RWPE2 (cell line): ENCODE results near the gene CHCHD6.

Source experiments
- ATAC-seq: fragments of 200-7000 bp; cut with Tn5 transposase; 3 replicates; pipeline ENCODE4 v1.9.1; 2021; ENCODE audit warnings: low read depth
- DNase-seq: peaks from one replicate; pipeline ENCODE4 v3.0.0-alpha.2; 2020; ENCODE audit warnings: low spot score
- H3K27ac ChIP-seq: fragments of 450-650 bp; 2 replicates; pipeline ENCODE4 v1.5.1; 2017; ENCODE audit warnings: mild to moderate bottlenecking; ENCODE audit not compliant: poor library complexity, severe bottlenecking
- H3K27me3 ChIP-seq: fragments of 250-450 bp; sonication (Bioruptor Pico); 2 replicates; pipeline ENCODE4 v1.5.1; 2021; ENCODE audit warnings: mild to moderate bottlenecking, moderate library complexity; ENCODE audit not compliant: insufficient read depth, poor library complexity, severe bottlenecking
- H3K36me3 ChIP-seq: fragments of 250-450 bp; sonication (Bioruptor Pico); 2 replicates; pipeline ENCODE4 v1.5.1; 2020; ENCODE audit warnings: low read depth, mild to moderate bottlenecking, moderate library complexity
- H3K4me1 ChIP-seq: fragments of 250-450 bp; sonication (Bioruptor Pico); 2 replicates; pipeline ENCODE4 v1.5.1; 2021; ENCODE audit warnings: mild to moderate bottlenecking, moderate library complexity; ENCODE audit not compliant: insufficient read depth, poor library complexity, severe bottlenecking
- H3K4me3 ChIP-seq: fragments of 250-450 bp; sonication (Bioruptor Pico); 2 replicates; pipeline ENCODE4 v1.5.1; 2021; ENCODE audit warnings: mild to moderate bottlenecking, moderate library complexity; ENCODE audit not compliant: severe bottlenecking
- H3K9me3 ChIP-seq: fragments of 250-450 bp; sonication (Bioruptor Pico); 2 replicates; pipeline ENCODE4 v1.5.1; 2021; ENCODE audit warnings: mild to moderate bottlenecking, moderate library complexity; ENCODE audit not compliant: severe bottlenecking
- TF ChIP-seq, protein P1 (sequence below): fragments of 450-650 bp; IDR thresholded peaks from one replicate; pipeline ENCODE4 v1.5.1; 2017; ENCODE audit warnings: mild to moderate bottlenecking, moderate library complexity; ENCODE audit not compliant: poor library complexity, severe bottlenecking

CHCHD6 gene

DNA sequence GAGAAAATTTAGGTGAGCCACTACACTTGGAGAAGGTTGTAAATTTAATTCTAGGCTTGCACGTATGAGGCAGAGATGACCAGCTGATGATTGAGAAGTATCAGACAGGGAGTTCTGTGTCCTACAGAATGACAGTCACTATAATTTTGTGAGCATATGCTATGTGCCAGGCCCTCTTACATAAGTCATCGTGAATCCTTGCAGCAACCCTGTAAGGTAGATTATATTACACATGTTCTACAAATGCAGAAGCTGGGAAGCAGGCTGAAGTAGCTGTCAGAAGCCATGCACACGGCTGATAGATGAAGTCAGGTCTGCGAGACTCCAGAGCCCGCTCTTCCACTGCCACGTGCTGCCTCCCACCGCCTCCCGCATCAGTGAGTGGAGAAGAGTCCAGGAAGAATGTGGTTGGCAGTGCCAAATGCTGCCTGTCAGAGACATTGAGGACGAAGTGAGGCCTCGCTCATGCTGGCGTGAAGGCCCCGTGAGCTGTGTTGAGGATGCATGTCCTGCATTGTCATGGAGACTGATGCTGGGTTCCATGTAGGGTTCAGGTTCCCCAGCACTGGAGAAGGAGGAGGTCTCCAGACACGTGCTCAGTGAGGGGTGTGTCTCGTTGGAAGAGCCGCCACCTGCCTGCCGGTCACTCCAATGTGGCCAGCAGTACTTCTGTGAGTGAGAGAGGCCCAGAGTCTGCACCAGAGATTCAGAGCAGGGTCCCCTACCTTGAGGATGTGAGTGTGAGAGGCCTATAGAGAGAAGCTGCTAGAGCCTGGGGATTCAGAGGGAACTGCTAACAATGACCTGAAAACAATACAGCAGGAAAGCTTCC lies 155.6 kb downstream of the CHCHD6 start:
- H3K4me1 ChIP-seq = peaks cover 10% of the 10 kb centered on the region
- DNase-seq = no peak
- H3K9me3 ChIP-seq = no peaks in the 10 kb centered on the region
- TF ChIP-seq, protein P1, sequence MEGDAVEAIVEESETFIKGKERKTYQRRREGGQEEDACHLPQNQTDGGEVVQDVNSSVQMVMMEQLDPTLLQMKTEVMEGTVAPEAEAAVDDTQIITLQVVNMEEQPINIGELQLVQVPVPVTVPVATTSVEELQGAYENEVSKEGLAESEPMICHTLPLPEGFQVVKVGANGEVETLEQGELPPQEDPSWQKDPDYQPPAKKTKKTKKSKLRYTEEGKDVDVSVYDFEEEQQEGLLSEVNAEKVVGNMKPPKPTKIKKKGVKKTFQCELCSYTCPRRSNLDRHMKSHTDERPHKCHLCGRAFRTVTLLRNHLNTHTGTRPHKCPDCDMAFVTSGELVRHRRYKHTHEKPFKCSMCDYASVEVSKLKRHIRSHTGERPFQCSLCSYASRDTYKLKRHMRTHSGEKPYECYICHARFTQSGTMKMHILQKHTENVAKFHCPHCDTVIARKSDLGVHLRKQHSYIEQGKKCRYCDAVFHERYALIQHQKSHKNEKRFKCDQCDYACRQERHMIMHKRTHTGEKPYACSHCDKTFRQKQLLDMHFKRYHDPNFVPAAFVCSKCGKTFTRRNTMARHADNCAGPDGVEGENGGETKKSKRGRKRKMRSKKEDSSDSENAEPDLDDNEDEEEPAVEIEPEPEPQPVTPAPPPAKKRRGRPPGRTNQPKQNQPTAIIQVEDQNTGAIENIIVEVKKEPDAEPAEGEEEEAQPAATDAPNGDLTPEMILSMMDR = no peak
- H3K27me3 ChIP-seq = no peaks in the 10 kb centered on the region
- H3K27ac ChIP-seq = peak overlapping the region; percentile 64
- no peak for ATAC-seq
- H3K36me3 ChIP-seq = no peaks in the 10 kb centered on the region
- no peak overlapping the region for H3K4me3 ChIP-seq

DNA sequence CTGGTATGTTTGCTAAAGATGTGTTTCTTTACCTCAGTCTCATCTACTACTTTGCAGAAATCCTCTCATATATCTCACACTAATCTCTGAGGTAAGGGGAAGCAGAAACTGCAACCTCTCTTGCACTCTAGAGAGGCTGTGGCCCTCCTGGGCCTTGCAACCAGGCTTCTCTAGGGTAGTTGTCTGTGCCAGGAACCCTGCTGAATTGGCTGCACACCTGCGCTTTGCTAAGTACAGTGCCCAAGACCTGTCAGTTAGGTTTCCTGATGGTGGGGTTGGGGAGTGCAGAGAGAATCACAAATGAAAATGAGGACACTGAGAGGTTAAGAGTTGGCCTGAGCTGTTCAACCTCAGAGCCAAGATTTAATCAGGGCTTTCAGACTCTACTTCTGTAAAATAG lies 161.7 kb downstream of the CHCHD6 start:
- Histone ChIP-seq H3K27me3 (no peaks in the 10 kb centered on the region), H3K27ac (no peak overlapping the region), H3K4me3 (no peak overlapping the region), H3K4me1 (no peaks in the 10 kb centered on the region), H3K9me3 (no peaks in the 10 kb centered on the region), H3K36me3 (no peaks in the 10 kb centered on the region)
- TF ChIP-seq, protein P1 = no peak
- DNase-seq (no peak), ATAC-seq (no peak)

DNA sequence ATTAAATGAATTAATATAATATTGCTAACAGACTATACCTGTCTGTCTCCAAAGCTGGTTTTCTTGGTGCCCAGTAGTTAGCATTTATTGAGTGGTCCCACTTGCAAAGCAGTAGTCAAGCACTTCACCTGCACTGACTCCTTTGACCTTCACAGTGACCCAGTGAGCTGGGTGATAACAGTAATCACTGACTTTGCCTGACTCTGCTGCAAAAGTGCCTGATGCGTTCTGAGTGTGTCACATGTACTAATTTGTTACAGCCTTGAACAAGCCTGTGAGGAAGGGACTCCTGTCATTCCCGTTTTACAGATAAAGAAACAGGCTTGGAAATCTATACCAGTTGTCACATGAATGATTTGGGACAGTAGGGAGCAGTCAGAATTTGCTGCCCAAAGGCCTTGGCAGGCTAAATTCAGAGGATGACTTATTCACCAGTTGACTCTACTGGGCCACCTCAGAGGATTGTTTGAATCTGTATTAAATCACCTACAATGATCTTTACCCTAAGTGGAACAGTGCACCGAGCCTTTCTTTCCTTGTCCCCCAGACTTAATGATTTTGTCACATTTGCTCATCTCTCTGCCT lies 162.2 kb downstream of the CHCHD6 start:
- Histone ChIP-seq H3K4me3 (no peak overlapping the region), H3K36me3 (no peaks in the 10 kb centered on the region), H3K27me3 (no peaks in the 10 kb centered on the region), H3K4me1 (no peaks in the 10 kb centered on the region), H3K9me3 (no peaks in the 10 kb centered on the region), H3K27ac (no peak overlapping the region)
- TF ChIP-seq, protein P1 = no peak
- DNase-seq = no peak
- ATAC-seq = no peak

DNA sequence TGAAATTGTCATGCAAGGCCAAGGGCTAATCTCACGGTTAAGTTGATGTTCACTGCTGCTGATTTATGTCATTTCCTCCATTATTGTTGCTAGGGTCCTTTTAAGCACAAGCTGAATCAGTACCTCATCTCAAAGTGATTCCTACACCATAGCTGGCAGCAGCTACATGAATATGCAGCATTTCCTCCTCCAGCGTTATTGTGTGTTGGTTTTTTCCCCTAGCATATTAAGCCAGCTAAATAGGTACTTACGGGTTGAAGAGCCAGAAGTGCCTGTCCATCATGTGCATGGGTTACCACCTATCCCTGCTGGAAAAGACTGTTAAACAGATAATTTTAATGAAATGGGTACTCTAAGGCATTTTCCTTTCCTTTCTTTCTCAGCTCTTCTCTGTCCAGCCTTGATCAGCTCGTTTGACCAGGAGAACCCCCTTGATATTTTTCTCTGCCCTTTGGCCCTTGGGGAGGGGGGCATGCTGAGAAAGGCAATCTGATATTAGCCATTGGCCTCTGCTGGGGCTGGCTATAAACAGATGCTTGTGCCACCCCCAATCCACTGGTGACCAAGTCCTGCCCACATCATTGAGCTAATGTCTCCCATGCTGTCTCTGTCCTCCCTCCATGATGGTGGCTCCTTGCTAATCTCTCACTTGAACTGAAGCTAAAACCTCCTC lies 163.3 kb downstream of the CHCHD6 start:
- no peaks in the 10 kb centered on the region for H3K36me3 ChIP-seq
- TF ChIP-seq, protein P1 = no peak
- DNase-seq = no peak
- no peak for ATAC-seq
- H3K27me3 ChIP-seq = no peaks in the 10 kb centered on the region
- no peaks in the 10 kb centered on the region for H3K9me3 ChIP-seq
- no peaks in the 10 kb centered on the region for H3K4me1 ChIP-seq
- no peak overlapping the region for H3K27ac ChIP-seq
- H3K4me3 ChIP-seq = no peak overlapping the region
